Stimulated activated CD4-positive, alpha-beta T cell treated with anti-CD3 and anti-CD28 coated beads, Interleukin-4, amount 100 ng/mL, for 4 hours (primary cell): ENCODE data around the gene AHNAK.

Experiments used
- DNase-seq, 2 experiments: peaks; one replicate each; pipeline ENCODE4 v3.0.0-alpha.2; 2020

The AHNAK gene

DNA sequence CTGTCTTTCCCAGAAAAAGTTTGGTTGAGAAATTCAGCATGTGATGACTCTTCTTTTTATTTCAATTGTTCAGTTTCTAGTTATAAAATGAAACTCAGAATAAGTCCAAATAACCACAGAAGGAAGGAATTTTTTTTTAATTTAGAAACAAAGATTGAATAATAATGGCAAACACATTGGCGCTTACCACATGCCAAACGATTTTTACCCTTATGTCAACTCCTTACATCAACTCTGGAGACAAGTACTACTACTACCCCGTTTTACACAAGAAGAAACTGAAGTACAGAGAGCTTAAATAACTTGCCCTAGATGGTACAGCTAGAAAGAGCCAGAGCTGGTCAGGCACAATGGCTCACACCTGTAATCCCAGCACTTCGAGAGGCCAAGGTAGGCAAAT lies 52.4 kb downstream of the AHNAK start:
- no peak for DNase-seq

DNA sequence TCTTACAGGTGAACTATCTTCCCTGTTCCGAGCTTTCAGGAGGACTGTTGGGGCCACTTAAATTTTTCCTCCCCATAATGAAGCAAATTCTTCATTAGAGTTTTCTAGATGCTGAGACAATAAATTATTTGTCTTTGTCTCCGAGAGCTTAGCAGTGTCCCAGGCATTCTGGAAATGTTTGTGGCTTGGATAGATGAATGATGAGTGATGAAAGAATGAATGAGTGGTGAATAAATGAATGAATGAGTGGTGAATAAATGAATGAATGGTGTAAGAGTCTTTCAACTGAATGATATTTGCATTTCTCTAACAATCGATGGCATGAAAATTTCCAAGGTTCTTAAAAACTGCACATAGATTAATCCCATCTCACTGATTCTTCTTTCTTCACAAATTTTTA lies 52.8 kb downstream of the AHNAK start:
- no peak for DNase-seq

DNA sequence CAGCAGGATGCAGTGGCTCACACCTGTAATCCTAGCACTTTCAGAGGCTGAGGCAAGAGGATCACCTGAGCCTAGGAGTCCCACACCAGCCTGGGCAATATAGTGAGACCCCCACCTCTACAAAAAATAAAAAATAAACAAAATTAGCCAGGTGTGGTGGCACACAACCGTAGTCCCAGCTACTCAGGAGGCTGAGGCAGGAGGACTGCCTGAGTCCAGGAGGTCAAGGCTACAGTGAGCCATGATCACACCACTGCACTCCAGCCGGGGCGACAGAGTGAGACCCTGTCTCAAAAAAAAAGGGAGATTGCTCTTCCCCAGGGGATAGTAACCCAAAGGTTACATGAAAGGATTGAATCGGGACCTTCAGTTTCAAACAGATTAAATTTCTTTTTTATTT lies 54.0 kb downstream of the AHNAK start:
- no peak for DNase-seq

DNA sequence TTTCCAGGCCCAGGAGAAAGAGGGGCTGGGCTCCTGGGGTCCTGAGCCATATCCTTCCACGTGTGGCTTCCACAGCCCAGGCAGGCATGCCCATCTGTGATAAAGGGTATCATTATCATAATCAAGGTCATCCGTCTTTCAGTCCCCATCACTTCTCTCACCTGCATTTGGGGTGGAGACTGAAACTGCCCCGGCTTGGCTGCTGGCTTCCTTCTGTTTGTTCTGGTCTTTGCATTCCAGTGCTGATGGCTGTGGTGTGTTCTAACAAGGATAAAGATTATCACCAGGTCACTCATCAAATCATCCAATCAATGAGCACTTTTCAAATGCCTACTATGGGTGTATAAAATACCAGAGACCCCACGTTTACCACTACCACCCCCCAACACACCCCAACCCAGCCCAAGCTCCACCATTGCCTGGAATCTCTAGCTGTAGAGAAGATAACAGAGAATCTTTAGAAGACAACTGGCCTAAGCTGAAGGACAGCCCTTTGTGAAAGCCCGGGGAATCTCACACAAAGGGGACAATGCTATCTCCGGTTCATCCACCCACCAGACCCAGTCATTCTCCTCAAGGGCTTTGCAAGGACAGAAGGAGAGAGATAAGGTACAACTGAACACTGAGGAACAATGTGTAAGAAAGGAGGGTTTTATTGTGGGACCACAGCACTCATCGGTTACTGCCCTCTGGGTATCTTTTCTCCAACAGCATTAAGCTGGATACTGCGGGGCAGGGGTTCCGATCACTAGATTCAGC lies 54.9 kb downstream of the AHNAK start:
- DNase-seq: no peak

- DNase-seq: no peak
Observed at GRCh38 chr11:62489204-62489603, 57.4 kb downstream of the AHNAK start.

DNA sequence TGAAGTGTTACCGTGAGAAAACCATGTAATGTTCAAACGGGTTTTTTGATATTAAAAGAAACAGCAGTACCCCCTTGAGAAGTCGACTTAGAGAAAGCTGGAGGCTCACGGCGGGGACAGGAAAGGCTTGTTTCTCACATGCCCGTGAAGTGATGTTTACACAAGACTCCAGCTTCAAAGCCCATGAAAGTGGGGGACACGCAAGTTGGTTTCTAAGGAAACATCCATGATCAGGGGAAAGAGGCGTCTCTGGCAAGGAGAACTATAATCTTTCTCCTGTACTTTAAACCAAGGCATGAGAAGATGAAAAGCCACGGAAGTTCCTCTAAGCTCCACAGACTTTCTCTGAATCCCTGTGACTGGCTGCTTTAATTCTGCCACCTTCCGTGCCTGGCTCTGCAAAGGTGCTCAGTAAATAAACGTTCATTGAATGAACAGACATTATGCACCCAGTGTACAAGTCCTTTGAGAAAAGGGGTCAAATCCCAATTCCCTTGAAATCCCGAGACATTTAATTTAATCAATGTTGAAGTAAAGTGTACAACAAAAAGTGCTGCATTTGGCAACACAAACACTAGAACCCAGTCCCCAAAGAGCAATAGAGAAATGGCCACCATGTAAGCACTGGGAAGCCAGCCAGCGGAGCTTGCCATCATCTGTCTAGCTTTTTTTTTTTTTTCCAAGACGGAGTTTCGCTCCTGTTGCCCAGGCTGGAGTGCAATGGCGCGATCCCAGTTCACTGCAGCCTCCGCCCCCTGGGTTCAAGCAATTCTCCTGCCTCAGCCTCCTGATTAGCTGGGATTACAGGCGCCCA lies 58.7 kb downstream of the AHNAK start:
- no peak for DNase-seq

- DNase-seq: no peak
Observed at GRCh38 chr11:62487136-62487535, 59.5 kb downstream of the AHNAK start.

DNA sequence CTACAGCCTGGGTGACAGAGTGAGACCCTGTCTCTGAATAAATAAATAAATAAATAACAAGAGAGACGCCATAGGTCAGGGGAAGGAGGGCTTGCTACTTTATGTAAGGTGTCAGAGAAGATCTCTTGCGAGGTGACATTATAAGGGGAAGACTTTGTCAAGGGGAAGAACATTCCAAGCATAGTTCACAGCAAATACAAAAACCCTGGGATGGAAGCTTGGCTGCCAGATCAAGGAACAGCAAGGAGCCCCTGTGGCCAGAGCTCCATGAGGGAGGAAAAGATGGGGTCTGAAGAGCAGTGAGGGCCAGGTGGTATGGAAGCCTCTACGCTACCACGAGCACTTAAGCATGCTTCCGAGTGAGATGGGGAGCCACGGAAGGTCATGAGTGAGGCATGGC lies 62.3 kb downstream of the AHNAK start:
- no peak for DNase-seq

GRCh38 chr11:62482753-62483152 lies 63.9 kb downstream of the AHNAK start:
- no peak for DNase-seq

DNA sequence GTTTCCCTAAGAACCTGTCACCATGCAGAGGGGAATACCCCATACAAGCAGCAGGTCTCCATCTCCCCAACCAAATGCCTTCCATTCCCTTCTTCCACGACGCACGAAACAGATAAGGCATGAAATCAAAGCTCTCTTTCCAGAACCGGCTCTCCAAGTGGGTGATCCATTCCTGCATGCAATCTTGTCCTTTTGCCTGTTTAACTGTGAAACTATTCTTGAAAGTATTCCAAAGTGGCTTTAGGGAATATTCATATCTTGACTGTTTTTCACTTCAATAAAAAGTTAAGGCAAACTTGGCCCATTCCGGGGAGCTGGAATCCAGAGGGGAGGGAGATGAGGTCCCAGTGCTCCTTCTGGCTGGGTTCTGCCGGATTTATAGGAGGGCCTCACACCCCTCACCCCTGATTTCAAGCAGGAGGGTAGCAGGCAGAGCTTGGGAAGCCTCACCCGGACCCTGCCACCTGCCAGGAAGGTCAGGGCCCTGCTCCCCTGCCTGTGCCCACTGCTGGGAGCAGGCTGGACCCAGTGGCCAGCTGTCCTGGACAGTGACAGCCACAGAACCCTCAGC lies 66.9 kb downstream of the AHNAK start:
- no peak for DNase-seq

- DNase-seq: no peak
Observed at GRCh38 chr11:62477927-62478326, 68.7 kb downstream of the AHNAK start.

- no peak for DNase-seq
Observed at GRCh38 chr11:62472063-62472884, 74.3 kb downstream of the AHNAK start.

GRCh38 chr11:62471603-62472002 lies 75.0 kb downstream of the AHNAK start:
- DNase-seq: no peak

- DNase-seq: no peak
Observed at GRCh38 chr11:62468577-62468976, 78.0 kb downstream of the AHNAK start.

DNA sequence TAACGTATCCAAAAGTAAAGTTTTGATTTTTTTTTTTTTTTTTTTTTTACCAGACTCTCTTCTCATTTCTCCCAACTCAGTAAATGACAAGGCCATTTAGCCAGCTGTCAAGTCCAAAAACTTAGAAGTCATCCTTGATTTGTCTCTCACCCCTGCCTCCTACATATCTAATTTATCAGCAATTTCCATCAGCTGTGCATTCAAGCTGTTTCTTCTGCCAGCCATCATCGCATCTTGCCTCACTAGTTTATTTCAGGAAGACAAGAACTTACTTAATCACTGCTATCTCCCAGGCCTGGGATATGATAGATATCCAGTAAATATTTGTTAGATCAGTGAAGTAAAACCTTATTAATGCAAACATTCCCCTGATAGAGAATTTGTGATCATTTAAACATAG lies 80.2 kb downstream of the AHNAK start:
- no peak for DNase-seq

GRCh38 chr11:62464655-62465054 lies 82.0 kb downstream of the AHNAK start:
- DNase-seq: no peak

DNA sequence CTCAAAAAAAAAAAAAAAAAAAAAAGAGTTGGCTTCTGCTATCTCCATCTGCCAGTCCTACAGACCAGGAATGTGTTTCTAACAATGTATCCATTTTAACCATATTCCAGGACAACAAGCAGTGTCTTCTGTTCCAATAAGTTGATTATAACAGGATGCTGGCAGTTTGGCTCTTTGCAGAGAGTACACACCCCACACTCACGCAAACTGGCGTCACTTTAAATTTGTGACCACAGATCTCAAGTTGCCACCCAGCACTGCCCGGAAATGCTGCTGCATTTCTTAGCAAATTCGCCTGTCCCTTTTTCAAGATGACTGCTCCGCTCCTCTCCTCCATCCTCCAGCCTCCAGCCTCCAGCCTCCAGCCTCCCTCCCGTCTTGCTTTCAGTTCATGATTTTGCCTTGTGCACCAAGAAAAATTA lies 83.5 kb downstream of the AHNAK start:
- no peak for DNase-seq

- DNase-seq: no peak
Observed at GRCh38 chr11:62462508-62462892, 84.1 kb downstream of the AHNAK start.

GRCh38 chr11:62461740-62462507 lies 84.7 kb downstream of the AHNAK start:
- DNase-seq: no peak

GRCh38 chr11:62459080-62459479 lies 87.5 kb downstream of the AHNAK start:
- DNase-seq: no peak

DNA sequence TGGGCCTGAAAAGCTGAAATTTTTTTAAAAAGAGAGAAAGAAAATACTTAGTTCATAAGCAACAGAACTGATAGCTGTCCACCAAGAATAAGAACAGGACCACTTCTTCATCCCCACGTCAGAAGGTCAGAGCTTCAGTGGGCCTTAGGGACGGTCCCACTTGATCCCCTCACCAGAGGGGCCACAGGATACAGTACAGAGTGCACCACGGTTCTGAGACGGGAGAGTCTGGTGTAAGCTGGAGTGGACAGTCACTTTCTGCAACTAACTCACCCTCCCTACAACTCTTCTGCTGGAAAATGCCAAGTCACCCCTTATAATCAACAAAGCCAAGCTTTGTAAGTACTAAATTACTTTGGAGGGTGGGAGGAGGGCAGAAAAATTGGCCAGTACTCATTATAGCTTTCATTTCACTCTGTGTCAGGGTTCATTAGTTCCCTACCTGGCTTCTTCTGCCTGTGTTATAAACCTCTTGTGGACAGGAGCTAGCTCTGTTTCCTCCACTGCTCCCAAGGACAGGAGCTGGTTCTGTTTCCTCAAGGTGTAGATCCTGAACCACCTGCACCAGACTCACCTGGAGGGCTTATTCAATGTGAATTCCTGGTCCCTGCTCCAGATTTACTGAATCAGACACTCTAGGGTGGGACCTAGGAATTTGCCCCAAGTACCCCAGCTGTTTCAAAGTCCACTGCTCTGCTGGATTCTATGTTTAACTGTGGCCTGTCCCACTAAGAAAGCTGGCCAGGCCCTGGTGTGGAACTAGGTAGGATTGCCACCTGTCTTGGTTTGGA lies 88.2 kb downstream of the AHNAK start:
- DNase-seq: no peak

DNA sequence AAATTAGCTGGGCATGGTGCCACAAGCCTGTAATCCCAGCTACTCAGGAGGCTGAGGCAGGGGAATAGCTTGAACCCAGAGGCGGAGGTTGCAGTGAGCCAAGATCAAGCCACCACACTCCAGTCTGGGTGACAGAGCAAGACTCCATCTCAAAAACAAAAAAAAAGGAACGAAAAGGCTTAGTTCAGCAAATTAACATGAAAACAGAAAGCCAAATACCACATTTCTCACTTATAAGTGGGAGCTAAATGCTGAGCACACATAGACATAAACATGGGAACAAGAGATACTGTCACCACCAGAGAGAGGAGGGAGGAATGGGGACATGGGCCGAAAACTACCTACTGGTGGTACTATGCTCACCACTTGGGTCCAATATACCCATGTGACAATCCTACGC lies 89.1 kb downstream of the AHNAK start:
- no peak for DNase-seq
